ENCODE results near the gene GRIK4.
"Not testable (repeated sequence)": the region's sequence is repeated elsewhere in the genome, so short reads cannot be mapped to it uniquely, and the experiment has no call there.

The GRIK4 gene

GRCh38 chr11:120577041-120577440 is 65.5 kb downstream of the GRIK4 start:
- no peak for DNase-seq (ENCODE audit: low read depth)

- DNase-seq (ENCODE audit: low read depth) = no peak
These were observed 66.2 kb downstream of the GRIK4 start for GRCh38 chr11:120577624-120578363.

- no peak for DNase-seq (ENCODE audit: low read depth)
These were observed 67.1 kb downstream of the GRIK4 start for GRCh38 chr11:120578596-120579154.

GRCh38 chr11:120579611-120580031 is 68.1 kb downstream of the GRIK4 start:
- no peak for DNase-seq (ENCODE audit: low read depth)

GRCh38 chr11:120581313-120581712 is 69.8 kb downstream of the GRIK4 start:
- DNase-seq (ENCODE audit: low read depth) = no peak

- DNase-seq (ENCODE audit: low read depth) = not testable (repeated sequence)
These were observed 71.0 kb downstream of the GRIK4 start for GRCh38 chr11:120582535-120582934.

- DNase-seq (ENCODE audit: low read depth) = no peak
These were observed 74.5 kb downstream of the GRIK4 start for GRCh38 chr11:120586072-120586471.

- no peak for DNase-seq (ENCODE audit: low read depth)
These were observed 75.2 kb downstream of the GRIK4 start for GRCh38 chr11:120586728-120587127.

- no peak for DNase-seq (ENCODE audit: low read depth)
These were observed 75.8 kb downstream of the GRIK4 start for GRCh38 chr11:120587299-120587698.

GRCh38 chr11:120589376-120589775 is 77.8 kb downstream of the GRIK4 start:
- DNase-seq (ENCODE audit: low read depth) = no peak

GRCh38 chr11:120590472-120590871 is 78.9 kb downstream of the GRIK4 start:
- DNase-seq (ENCODE audit: low read depth) = no peak

- DNase-seq (ENCODE audit: low read depth) = no peak
These were observed 83.2 kb downstream of the GRIK4 start for GRCh38 chr11:120594746-120595145.

- DNase-seq (ENCODE audit: low read depth) = no peak
These were observed 84.0 kb downstream of the GRIK4 start for GRCh38 chr11:120595557-120595956.

- no peak for DNase-seq (ENCODE audit: low read depth)
These were observed 86.0 kb downstream of the GRIK4 start for GRCh38 chr11:120597250-120598215.

GRCh38 chr11:120598517-120599257 is 87.1 kb downstream of the GRIK4 start:
- DNase-seq (ENCODE audit: low read depth) = no peak

GRCh38 chr11:120599816-120600420 is 88.4 kb downstream of the GRIK4 start:
- no peak for DNase-seq (ENCODE audit: low read depth)

GRCh38 chr11:120601536-120601935 is 90.0 kb downstream of the GRIK4 start:
- no peak for DNase-seq (ENCODE audit: low read depth)

GRCh38 chr11:120603071-120603470 is 91.5 kb downstream of the GRIK4 start:
- no peak for DNase-seq (ENCODE audit: low read depth)

GRCh38 chr11:120605469-120605868 is 93.9 kb downstream of the GRIK4 start:
- DNase-seq (ENCODE audit: low read depth) = no peak

- no peak for DNase-seq (ENCODE audit: low read depth)
These were observed 94.9 kb downstream of the GRIK4 start for GRCh38 chr11:120606211-120607010.

- DNase-seq (ENCODE audit: low read depth) = no peak
These were observed 96.5 kb downstream of the GRIK4 start for GRCh38 chr11:120608061-120608460.
